Transverse colon (tissue), 4 donors: ENCODE data around the gene CLIP1. TPM values are rescaled to one million over a fixed set of nuclear protein-coding genes. Genes with fewer than 3 reads are reported as not detected.
A peak's percentile ranks its signal among the peaks of the same experiment; 100 is the strongest.

ENCODE experiments used
- DNase-seq: peaks from one replicate; pipeline ENCODE4 v3.0.0-alpha.2; 2019
- H3K27ac ChIP-seq, 4 donors: fragments of 200-600 bp; sonication (generic); 2 replicates each; pipeline ENCODE4 v1.5.1; 2016 to 2018; ENCODE audit warnings: inconsistent platforms in 4 of 4
- H3K27me3 ChIP-seq: fragments of 200-600 bp; sonication (generic); 2 replicates; pipeline ENCODE4 v1.5.1; 2017; ENCODE audit warnings: inconsistent platforms
- H3K36me3 ChIP-seq, 4 donors: fragments of 200-600 bp; sonication (generic); 2 replicates each; pipeline ENCODE4 v1.5.1; 2017 to 2019; ENCODE audit warnings: inconsistent platforms in 4 of 4
- H3K4me1 ChIP-seq, 4 donors: fragments of 200-600 bp; sonication (generic); 2 replicates each; pipeline ENCODE4 v1.5.1; 2017 to 2020; ENCODE audit warnings: inconsistent platforms in 4 of 4
- H3K4me3 ChIP-seq, 4 donors: fragments of 200-600 bp; sonication (generic); 1 replicate in 1 of 4; 2 replicates in 3 of 4; pipeline versions ENCODE4 v1.5.1 to v1.6.1; 2017 to 2019; ENCODE audit warnings: inconsistent platforms in 4 of 4
- H3K9me3 ChIP-seq, 2 donors: fragments of 200-600 bp; sonication (generic); 2 replicates each; pipeline ENCODE4 v1.5.1; 2017 to 2019; ENCODE audit warnings: inconsistent platforms in 2 of 2
- EP300 ChIP-seq: sonication (generic); formaldehyde crosslinking; IDR thresholded peaks from one replicate; pipeline ENCODE4 v1.6.1; 2017; ENCODE audit warnings: antibody characterized with exemption, low read depth
- POLR2A ChIP-seq: fragments of 450-650 bp; IDR thresholded peaks from one replicate; pipeline ENCODE4 v1.6.1; 2016; ENCODE audit warnings: antibody characterized with exemption, mild to moderate bottlenecking, moderate library complexity
- POLR2AphosphoS5 ChIP-seq, 3 donors: sonication (generic); formaldehyde crosslinking; IDR thresholded peaks; one replicate each; pipeline ENCODE4 v1.6.1; 2016; ENCODE audit warnings: antibody characterized with exemption in 3 of 3
- WGBS, 2 donors: methylation state at CpG; one replicate each; pipeline ENCODE4 v1.1.5; 2018; ENCODE audit warnings: low coverage in 1 of 2; 5-methylcytosine and 5-hydroxymethylcytosine counted together
- in situ Hi-C, 4 donors: fragments of 200-750 bp; cut with MboI; loops; one replicate each; pipeline versions ENCODE4 v1.15.0 to v1.15.1; 2017; ENCODE audit warnings: low sequenced_read_pairs in 3 of 4, low pct_ligation_motif_present in 1 of 4, low pct_unique_long_range_greater_than_20kb in 1 of 4
- intact Hi-C: fragments of 100-400 bp; cut with DNase I; formaldehyde crosslinking; loops from one replicate; pipeline ENCODE4 v1.15.1; 2023; ENCODE audit warnings: low total_unique reads
- total RNA-seq, 4 donors: library from RNA; depleted of rRNA; stranded (reverse); fragments of >200 nt; gene quantifications; one replicate each; pipeline ENCODE4 v1.1.0, GENCODE V29; 2016
- TF ChIP-seq, protein P1 (sequence below), 5 experiments: fragments of 200-600 bp in 3 of 5; fragments of 450-650 bp in 2 of 5; sonication (generic) in 3 of 5; IDR thresholded peaks; 1 replicate in 2 of 5; 2 replicates in 3 of 5; pipeline ENCODE4 v1.5.1; 2016 to 2017; ENCODE audit warnings: antibody characterized with exemption in 5 of 5, inconsistent platforms in 3 of 5, mild to moderate bottlenecking in 2 of 5, moderate library complexity in 1 of 5

CLIP1 gene
- total RNA-seq, 4 donors from 2014 or later: 49.2 to 111 (median 88.6) TPM

DNA sequence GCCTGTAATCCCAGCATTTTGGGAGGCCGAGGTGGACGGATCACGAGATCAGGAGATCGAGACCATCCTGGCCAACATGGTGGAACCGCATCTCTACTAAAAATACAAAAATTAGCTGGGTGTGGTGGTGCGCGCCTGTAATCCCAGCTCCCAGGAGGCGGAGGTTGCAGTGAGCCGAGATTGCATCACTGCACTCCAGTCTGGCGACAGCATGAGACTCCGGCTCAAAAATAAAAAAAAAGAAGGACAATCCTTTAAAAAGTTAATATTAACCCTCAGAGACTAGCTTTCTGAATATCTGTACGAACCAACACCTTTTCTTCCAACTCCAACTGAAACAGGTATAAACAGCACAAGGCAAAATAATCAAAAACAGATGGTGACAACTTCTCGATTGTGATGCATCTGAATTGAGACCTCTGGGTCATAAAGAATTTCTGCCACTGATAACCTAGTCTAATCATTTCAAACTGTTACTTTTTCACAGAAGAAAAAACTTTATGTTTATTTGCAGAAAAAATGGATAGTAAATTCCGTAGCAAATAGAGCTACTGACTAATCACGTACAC, 27.8 kb downstream of the CLIP1 start:
- Histone ChIP-seq H3K36me3 (no peaks in the 10 kb centered on the region), H3K4me1 (peaks cover 2 to 13% (median 6%) of the 10 kb centered on the region in 4 donors), H3K27me3 (no peaks in the 10 kb centered on the region), H3K4me3 (no peak overlapping the region), H3K27ac (peak overlapping the region; percentile 30 to 92 (median 56)), H3K9me3 (no peaks in the 10 kb centered on the region)
- in situ Hi-C loops (loop anchor here in 1 of 4 donors (10.0 kb wide), 1 partner anchor 80 kb away; no protein-coding TSS in a partner anchor), intact Hi-C loops (loop anchor here (10.0 kb wide), 1 partner anchor 80 kb away; no protein-coding TSS in a partner anchor)
- WGBS, 2 donors: 83 to 89% methylated on average over 13 to 14 of the region's 15 CpGs
- TF ChIP-seq, protein P1, sequence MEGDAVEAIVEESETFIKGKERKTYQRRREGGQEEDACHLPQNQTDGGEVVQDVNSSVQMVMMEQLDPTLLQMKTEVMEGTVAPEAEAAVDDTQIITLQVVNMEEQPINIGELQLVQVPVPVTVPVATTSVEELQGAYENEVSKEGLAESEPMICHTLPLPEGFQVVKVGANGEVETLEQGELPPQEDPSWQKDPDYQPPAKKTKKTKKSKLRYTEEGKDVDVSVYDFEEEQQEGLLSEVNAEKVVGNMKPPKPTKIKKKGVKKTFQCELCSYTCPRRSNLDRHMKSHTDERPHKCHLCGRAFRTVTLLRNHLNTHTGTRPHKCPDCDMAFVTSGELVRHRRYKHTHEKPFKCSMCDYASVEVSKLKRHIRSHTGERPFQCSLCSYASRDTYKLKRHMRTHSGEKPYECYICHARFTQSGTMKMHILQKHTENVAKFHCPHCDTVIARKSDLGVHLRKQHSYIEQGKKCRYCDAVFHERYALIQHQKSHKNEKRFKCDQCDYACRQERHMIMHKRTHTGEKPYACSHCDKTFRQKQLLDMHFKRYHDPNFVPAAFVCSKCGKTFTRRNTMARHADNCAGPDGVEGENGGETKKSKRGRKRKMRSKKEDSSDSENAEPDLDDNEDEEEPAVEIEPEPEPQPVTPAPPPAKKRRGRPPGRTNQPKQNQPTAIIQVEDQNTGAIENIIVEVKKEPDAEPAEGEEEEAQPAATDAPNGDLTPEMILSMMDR (IDR thresholded peaks at IDR 0.05): no peak
- TF ChIP-seq POLR2AphosphoS5 (IDR thresholded peaks at IDR 0.05): no peak
- no peak for TF ChIP-seq EP300
- TF ChIP-seq POLR2A: no peak
- no peak for DNase-seq

DNA sequence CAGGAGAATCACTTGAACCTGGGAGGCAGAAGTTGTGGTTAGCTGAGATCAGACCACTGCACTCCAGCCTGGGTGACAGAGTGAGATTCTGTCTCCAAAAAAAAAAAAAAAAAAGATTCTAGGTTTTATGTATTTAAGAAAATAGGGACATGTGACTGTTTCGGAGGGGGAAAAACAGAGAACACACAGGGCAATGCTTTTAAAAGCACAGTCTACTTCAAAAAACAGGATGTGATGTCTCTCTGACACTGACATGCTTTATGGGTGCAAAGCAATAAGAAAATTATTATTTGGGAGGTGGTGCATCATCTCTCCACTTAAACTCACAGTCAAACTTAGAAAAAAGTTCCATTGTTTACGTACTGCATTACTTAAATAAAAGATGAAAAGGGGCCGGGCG, 28.7 kb downstream of the CLIP1 start:
- Histone ChIP-seq H3K36me3 (no peaks in the 10 kb centered on the region), H3K27me3 (no peaks in the 10 kb centered on the region), H3K9me3 (no peaks in the 10 kb centered on the region), H3K4me1 (peaks cover 0 to 5% (median 0%) of the 10 kb centered on the region in 4 donors), H3K4me3 (no peak overlapping the region), H3K27ac (peak overlapping the region in 3 of 4 donors; percentile 13 to 92 (median 58))
- intact Hi-C loops: loop anchor here (10.0 kb wide), 1 partner anchor 81 kb away; no protein-coding TSS in a partner anchor
- no peak for DNase-seq
- TF ChIP-seq POLR2A (no peak), POLR2AphosphoS5 (IDR thresholded peaks at IDR 0.05) (no peak), EP300 (no peak)
- TF ChIP-seq, protein P1 (IDR thresholded peaks at IDR 0.05): no peak
- in situ Hi-C loops: loop anchor here in 1 of 4 donors (10.0 kb wide), 1 partner anchor 81 kb away; no protein-coding TSS in a partner anchor
- 89 to 93% methylated on average over 3 to 4 of the region's 4 CpGs for WGBS, 2 donors

DNA sequence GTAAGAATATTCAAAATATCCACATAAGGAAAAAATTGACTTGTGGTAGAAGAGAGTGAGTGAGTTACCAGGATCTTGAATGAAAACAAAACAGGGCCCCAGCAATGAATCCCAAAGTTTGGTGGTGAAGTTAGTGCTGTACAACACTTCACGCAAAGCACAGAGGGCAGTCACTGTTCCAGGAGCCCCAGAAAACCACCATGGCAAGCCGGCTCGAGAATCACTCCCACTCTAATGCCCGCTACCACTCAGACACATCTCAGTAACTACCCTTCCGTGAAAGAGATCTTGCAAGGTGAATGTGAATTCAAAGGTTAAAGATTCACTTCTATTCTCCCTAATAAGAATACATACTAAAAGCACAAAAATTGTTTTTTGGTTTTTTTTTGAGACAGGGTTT, 30.1 kb downstream of the CLIP1 start:
- H3K4me3 ChIP-seq: no peak overlapping the region
- TF ChIP-seq POLR2A (no peak), POLR2AphosphoS5 (IDR thresholded peaks at IDR 0.05) (no peak), EP300 (no peak)
- TF ChIP-seq, protein P1 (IDR thresholded peaks at IDR 0.05): no peak
- H3K4me1 ChIP-seq: peaks cover 0 to 5% (median 0%) of the 10 kb centered on the region in 4 donors
- H3K27me3 ChIP-seq: no peaks in the 10 kb centered on the region
- H3K27ac ChIP-seq: peak overlapping the region in 1 of 4 donors; percentile 48
- H3K9me3 ChIP-seq: no peaks in the 10 kb centered on the region
- no peaks in the 10 kb centered on the region for H3K36me3 ChIP-seq
- no peak for DNase-seq
- in situ Hi-C loops: loop anchor here in 1 of 4 donors (10.0 kb wide), 1 partner anchor 82 kb away; no protein-coding TSS in a partner anchor
- intact Hi-C loops: loop anchor here (10.0 kb wide), 1 partner anchor 82 kb away; no protein-coding TSS in a partner anchor
- 97 to 100% methylated on average over 5 of the region's 5 CpGs for WGBS, 2 donors

DNA sequence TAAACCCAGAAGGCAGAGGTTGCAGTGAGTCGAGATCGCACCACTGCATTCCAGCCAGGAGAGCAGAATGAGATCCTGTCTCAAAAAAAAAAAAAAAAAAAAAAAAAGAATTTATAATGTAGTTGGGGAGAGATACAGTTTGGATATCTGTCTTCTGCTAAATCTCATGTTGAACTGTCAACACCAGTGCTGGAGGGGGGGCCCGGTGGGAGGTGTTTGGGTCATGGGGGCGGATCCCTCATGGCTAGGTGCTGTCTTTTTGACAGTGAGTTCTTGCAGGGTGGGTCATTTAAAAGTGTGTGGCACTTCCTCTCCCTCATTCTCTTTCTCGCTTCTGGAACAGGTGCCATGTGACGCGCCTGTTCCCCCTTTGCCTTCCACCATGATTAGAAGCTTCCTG, 32.8 kb downstream of the CLIP1 start:
- Histone ChIP-seq H3K27ac (no peak overlapping the region), H3K4me1 (peaks cover 0 to under 1% (median 0%) of the 10 kb centered on the region in 4 donors), H3K4me3 (no peak overlapping the region), H3K36me3 (no peaks in the 10 kb centered on the region), H3K9me3 (no peaks in the 10 kb centered on the region), H3K27me3 (no peaks in the 10 kb centered on the region)
- TF ChIP-seq POLR2AphosphoS5 (IDR thresholded peaks at IDR 0.05): no peak
- no peak for TF ChIP-seq EP300
- TF ChIP-seq, protein P1 (IDR thresholded peaks at IDR 0.05): no peak
- no peak for TF ChIP-seq POLR2A
- intact Hi-C loops (loop anchor here (10.0 kb wide), 1 partner anchor 85 kb away; no protein-coding TSS in a partner anchor), in situ Hi-C loops (loop anchor here in 1 of 4 donors (10.0 kb wide), 1 partner anchor 85 kb away; no protein-coding TSS in a partner anchor)
- WGBS, 2 donors: 93 to 100% methylated on average over 3 to 7 of the region's 7 CpGs
- DNase-seq: no peak
